Thyroid gland (tissue), 4 donors: ENCODE measurements around the gene ZBTB16. TPM values are rescaled to one million over a fixed set of nuclear protein-coding genes. Genes with fewer than 3 reads are reported as not detected.

ENCODE experiments used
- DNase-seq, 2 donors: peaks; one replicate each; pipeline ENCODE4 v3.0.0-alpha.2; 2019
- H3K27ac ChIP-seq, 3 donors: fragments of 200-600 bp; sonication (generic); 1 replicate in 2 of 3; 2 replicates in 1 of 3; pipeline ENCODE4 v1.5.1; 2016 to 2019; ENCODE audit warnings: mild to moderate bottlenecking in 1 of 3, moderate library complexity in 1 of 3
- H3K27me3 ChIP-seq: fragments of 200-600 bp; sonication (generic); one replicate; pipeline ENCODE4 v1.5.1; 2019
- H3K36me3 ChIP-seq, 2 donors: fragments of 200-600 bp; sonication (generic); one replicate each; pipeline ENCODE4 v1.5.1; 2016 to 2019
- H3K4me1 ChIP-seq, 2 donors: fragments of 200-600 bp; sonication (generic); one replicate each; pipeline ENCODE4 v1.5.1; 2017 to 2019
- H3K4me3 ChIP-seq, 3 donors: fragments of 200-600 bp; sonication (generic); replicated peaks in 1 of 3; 1 replicate in 2 of 3; 2 replicates in 1 of 3; pipeline ENCODE4 v1.5.1; 2016; ENCODE audit warnings: mild to moderate bottlenecking in 1 of 3
- H3K9me3 ChIP-seq: fragments of 200-600 bp; sonication (generic); one replicate; pipeline ENCODE4 v1.5.1; 2017
- CTCF ChIP-seq, 6 experiments: fragments of 200-600 bp in 3 of 6; fragments of 450-650 bp in 3 of 6; sonication (generic) in 3 of 6; IDR thresholded peaks; one replicate each; pipeline ENCODE4 v1.5.1; 2016 to 2019; ENCODE audit warnings: antibody characterized with exemption in 6 of 6, mild to moderate bottlenecking in 2 of 6, inconsistent platforms in 1 of 6, moderate library complexity in 1 of 6
- POLR2A ChIP-seq, 2 donors: fragments of 450-650 bp; IDR thresholded peaks; one replicate each; pipeline ENCODE4 v1.6.1; 2017; ENCODE audit warnings: antibody characterized with exemption in 2 of 2, mild to moderate bottlenecking in 2 of 2, moderate library complexity in 1 of 2
- WGBS, 2 donors: methylation state at CpG; one replicate each; pipeline ENCODE4 v1.1.5; 2017; 5-methylcytosine and 5-hydroxymethylcytosine counted together
- intact Hi-C: fragments of 100-400 bp; cut with DNase I; formaldehyde crosslinking; loops from one replicate; pipeline ENCODE4 v1.15.1; 2023
- total RNA-seq, 4 donors: library from RNA; depleted of rRNA; stranded (reverse); fragments of >200 nt; gene quantifications; one replicate each; pipeline ENCODE4 v1.2.3, GENCODE V29; 2016

ZBTB16 gene
- total RNA-seq, 4 donors from 2014 or later, result 157 to 385 (median 177) TPM

GRCh38 chr11:114027391-114027790, 32.1 kb upstream of the ZBTB16 start:
- WGBS, 2 donors, result 81 to 84% methylated on average over 11 of the region's 11 CpGs
- no peak overlapping the region for H3K27ac ChIP-seq
- H3K9me3 ChIP-seq, result no peaks in the 10 kb centered on the region
- intact Hi-C loops, result no loop called here
- no peaks in the 10 kb centered on the region for H3K27me3 ChIP-seq
- H3K36me3 ChIP-seq, result no peaks in the 10 kb centered on the region
- no peak for TF ChIP-seq POLR2A (IDR thresholded peaks at IDR 0.05)
- TF ChIP-seq CTCF (IDR thresholded peaks at IDR 0.05), result no peak
- DNase-seq, result no peak
- peaks cover 10 to 12% of the 10 kb centered on the region in 2 donors for H3K4me1 ChIP-seq
- no peak overlapping the region for H3K4me3 ChIP-seq

GRCh38 chr11:114027926-114028325, 31.6 kb upstream of the ZBTB16 start:
- H3K4me1 ChIP-seq, result peaks cover 10 to 12% of the 10 kb centered on the region in 2 donors
- no peaks in the 10 kb centered on the region for H3K27me3 ChIP-seq
- H3K27ac ChIP-seq, result no peak overlapping the region
- 70 to 73% methylated on average over 4 of the region's 4 CpGs for WGBS, 2 donors
- H3K4me3 ChIP-seq, result no peak overlapping the region
- no peaks in the 10 kb centered on the region for H3K36me3 ChIP-seq
- TF ChIP-seq CTCF (IDR thresholded peaks at IDR 0.05) (no peak), POLR2A (IDR thresholded peaks at IDR 0.05) (no peak)
- DNase-seq, result no peak
- intact Hi-C loops, result no loop called here
- no peaks in the 10 kb centered on the region for H3K9me3 ChIP-seq

GRCh38 chr11:114031246-114031966, 28.1 kb upstream of the ZBTB16 start:
- no peak overlapping the region for H3K27ac ChIP-seq
- no peak for DNase-seq
- intact Hi-C loops, result loop anchor here (10.0 kb wide), 1 partner anchor 137 kb away; no protein-coding TSS in a partner anchor
- no peaks in the 10 kb centered on the region for H3K27me3 ChIP-seq
- 90 to 93% methylated on average over 18 of the region's 18 CpGs for WGBS, 2 donors
- H3K4me3 ChIP-seq, result no peak overlapping the region
- H3K36me3 ChIP-seq, result no peaks in the 10 kb centered on the region
- H3K9me3 ChIP-seq, result no peaks in the 10 kb centered on the region
- H3K4me1 ChIP-seq, result peaks cover 6 to 9% of the 10 kb centered on the region in 2 donors
- no peak for TF ChIP-seq POLR2A (IDR thresholded peaks at IDR 0.05)
- TF ChIP-seq CTCF (IDR thresholded peaks at IDR 0.05), result no peak

GRCh38 chr11:114031967-114032320, 27.6 kb upstream of the ZBTB16 start:
- Histone ChIP-seq H3K9me3 (no peaks in the 10 kb centered on the region), H3K4me3 (no peak overlapping the region), H3K27me3 (no peaks in the 10 kb centered on the region), H3K36me3 (no peaks in the 10 kb centered on the region), H3K27ac (no peak overlapping the region), H3K4me1 (peaks cover 12 to 14% of the 10 kb centered on the region in 2 donors)
- WGBS, 2 donors, result 76 to 86% methylated on average over 5 of the region's 5 CpGs
- intact Hi-C loops, result loop anchor here (10.0 kb wide), 1 partner anchor 137 kb away; no protein-coding TSS in a partner anchor
- DNase-seq, result no peak
- no peak for TF ChIP-seq CTCF (IDR thresholded peaks at IDR 0.05)

GRCh38 chr11:114033066-114033465, 26.4 kb upstream of the ZBTB16 start:
- Histone ChIP-seq H3K36me3 (no peaks in the 10 kb centered on the region), H3K9me3 (no peaks in the 10 kb centered on the region), H3K4me3 (no peak overlapping the region), H3K27me3 (no peaks in the 10 kb centered on the region), H3K27ac (no peak overlapping the region), H3K4me1 (peaks cover 13 to 15% of the 10 kb centered on the region in 2 donors)
- no peak for TF ChIP-seq POLR2A (IDR thresholded peaks at IDR 0.05)
- no peak for TF ChIP-seq CTCF (IDR thresholded peaks at IDR 0.05)
- intact Hi-C loops, result loop anchor here (10.0 kb wide), 1 partner anchor 138 kb away; no protein-coding TSS in a partner anchor
- DNase-seq, result no peak
- 86 to 90% methylated on average over 5 of the region's 5 CpGs for WGBS, 2 donors
